Fibroblast of skin of abdomen (primary cell): ENCODE measurements around the gene ENTPD8. TPM values are rescaled to one million over a fixed set of nuclear protein-coding genes. Genes with fewer than 3 reads are reported as not detected.

Experiments used
- DNase-seq: peaks from one replicate; pipeline ENCODE4 v3.0.0-alpha.2; 2013
- polyA plus RNA-seq, 2 experiments: library from polyadenylated mRNA; unstranded; fragments of 120-200 nt; gene quantifications; one replicate each; pipeline ENCODE4 v1.2.1, GENCODE V29; 2013; ENCODE audit not compliant: insufficient read length in 2 of 2

The ENTPD8 gene
- polyA plus RNA-seq (2013, experiment 1 of 2; ENCODE audit: insufficient read length): not detected
- not detected for polyA plus RNA-seq (2013, experiment 2 of 2; ENCODE audit: insufficient read length)

- no peak for DNase-seq
Measured at GRCh38 chr9:137441289-137441934, at the start of gene ENTPD8. Gene ENTPD8 (minus strand): TSS chr9:137441357. CDS start chr9:137438285, 3,072 bp downstream.

GRCh38 chr9:137490532-137491186 lies 49.5 kb upstream of the ENTPD8 start:
- no peak for DNase-seq

GRCh38 chr9:137488906-137489305 lies 47.7 kb upstream of the ENTPD8 start:
- no peak for DNase-seq

- DNase-seq: no peak
Measured at GRCh38 chr9:137488327-137488653, 47.1 kb upstream of the ENTPD8 start.

DNA sequence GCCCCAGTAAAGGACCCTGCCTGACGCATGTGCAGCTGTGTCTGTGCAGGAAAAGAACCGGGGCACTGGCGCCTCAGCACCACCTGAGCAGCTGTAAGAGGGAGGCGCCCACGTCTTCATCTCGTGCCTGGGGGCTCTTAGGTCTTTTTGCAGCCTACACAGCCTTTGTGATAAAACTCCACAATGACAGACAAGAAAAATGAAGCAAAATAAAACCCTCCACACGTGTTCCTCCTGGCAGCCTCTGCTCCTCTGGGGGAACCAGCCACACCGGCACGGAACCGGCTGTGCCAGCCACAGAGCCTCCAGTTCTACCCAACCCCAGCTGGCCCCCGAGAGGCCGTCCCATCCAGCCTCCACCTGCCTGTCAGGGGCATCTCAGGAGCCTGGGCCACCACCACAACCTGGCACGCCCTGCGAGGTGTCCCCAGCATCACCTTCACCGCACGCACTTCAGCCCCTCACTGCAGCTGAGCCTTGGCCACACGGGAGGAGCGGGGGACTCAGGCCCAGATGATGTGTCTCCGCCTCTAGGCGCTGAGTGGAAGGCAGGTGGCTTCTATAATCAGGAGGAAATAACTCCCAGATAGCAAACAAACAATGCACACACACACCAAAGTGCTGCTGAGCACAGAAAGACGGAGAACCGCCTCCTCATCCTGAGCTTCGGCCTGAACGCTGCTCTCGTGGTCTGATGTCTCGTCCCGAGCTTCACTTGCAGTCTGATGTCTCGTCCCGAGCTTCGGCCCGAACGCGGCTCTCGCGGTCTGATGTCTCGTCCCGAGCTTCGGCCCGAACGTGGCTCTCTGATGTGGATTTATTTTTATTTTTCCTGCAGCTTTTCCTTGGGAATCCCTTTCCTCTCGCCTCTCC lies 46.5 kb upstream of the ENTPD8 start:
- no peak for DNase-seq

DNA sequence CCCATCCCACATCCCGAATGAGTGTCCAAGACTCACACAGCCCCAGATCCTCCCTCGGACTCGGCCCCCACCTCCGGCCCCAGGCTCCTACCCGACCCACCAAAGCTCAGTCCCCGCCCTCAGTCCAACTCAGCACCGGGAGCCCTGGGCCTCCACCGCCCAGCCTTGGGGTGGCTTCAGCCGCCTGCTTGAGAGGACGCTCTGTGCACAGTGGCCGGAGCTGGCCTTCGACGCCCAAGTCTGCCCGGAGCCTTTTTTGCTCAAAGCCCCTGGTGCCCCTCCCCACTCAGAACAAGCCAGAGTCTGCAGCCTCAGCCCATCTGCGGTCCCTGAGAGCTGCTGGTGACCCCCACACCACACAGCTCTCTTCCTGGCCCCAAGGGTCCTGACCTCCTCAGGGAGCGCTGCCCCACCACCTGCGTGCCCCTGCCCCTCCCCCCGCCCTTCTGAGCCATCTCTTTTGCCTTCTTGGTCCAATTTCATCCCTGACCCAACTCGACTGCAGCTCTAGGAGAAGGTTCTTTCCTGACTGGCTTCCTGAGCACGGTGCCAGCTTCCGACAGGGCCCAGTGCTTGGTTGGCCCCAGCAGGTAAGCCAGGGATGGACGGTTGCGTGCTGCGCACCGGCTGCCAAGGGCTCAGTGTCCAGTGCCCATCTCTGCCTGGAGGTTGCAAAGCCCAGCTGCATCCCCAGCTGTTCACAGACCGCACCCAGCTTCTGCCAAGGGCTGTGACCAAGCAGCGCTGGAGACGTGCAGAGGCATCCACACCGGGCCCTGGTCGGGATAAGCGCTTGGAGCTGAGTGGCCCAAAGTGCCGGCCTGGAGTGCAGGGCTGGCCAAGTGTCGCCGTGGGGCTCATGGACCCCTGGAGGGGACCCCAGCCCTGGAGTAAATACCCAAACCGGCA lies 45.6 kb upstream of the ENTPD8 start:
- no peak for DNase-seq

- no peak for DNase-seq
Measured at GRCh38 chr9:137486141-137486490, 45.0 kb upstream of the ENTPD8 start.

DNA sequence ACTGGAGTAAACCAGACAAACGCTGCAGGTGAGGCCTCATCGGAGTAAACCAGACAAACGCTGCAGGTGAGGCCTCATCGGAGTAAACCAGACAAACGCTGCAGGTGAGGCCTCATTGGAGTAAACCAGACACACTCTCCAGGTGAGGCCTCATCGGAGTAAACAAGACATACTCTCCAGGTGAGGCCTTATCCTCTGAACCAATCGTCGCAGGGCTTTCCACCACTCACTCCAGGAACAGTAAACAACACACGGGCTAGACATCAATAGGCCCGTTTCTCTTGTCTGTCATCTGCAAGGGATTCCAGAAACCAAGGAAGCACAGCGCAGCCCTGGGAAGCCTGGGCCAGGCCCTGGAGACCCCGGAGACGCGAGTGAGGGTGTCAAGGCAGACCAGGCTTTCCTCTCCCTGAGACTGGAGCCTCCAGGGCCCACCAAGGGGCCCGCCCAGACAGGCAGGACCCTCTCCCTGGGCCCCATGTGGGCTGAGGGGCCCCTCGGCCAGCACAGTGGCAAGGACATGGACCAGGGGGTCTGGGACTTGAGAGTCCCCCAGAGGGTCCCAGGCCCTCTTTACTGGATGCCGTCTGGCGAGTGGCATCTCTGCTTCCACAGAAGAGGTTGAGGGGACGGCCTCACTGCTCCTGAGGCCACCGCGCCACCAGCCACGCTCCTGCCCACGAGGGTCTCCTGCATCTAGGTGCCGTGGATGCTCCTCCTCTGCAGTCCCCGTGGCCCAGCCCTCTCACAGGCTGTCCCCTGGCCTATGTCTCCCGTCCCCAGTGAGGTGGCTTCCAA lies 44.4 kb upstream of the ENTPD8 start:
- DNase-seq: no peak

GRCh38 chr9:137484551-137485315 lies 43.6 kb upstream of the ENTPD8 start:
- DNase-seq: no peak

DNA sequence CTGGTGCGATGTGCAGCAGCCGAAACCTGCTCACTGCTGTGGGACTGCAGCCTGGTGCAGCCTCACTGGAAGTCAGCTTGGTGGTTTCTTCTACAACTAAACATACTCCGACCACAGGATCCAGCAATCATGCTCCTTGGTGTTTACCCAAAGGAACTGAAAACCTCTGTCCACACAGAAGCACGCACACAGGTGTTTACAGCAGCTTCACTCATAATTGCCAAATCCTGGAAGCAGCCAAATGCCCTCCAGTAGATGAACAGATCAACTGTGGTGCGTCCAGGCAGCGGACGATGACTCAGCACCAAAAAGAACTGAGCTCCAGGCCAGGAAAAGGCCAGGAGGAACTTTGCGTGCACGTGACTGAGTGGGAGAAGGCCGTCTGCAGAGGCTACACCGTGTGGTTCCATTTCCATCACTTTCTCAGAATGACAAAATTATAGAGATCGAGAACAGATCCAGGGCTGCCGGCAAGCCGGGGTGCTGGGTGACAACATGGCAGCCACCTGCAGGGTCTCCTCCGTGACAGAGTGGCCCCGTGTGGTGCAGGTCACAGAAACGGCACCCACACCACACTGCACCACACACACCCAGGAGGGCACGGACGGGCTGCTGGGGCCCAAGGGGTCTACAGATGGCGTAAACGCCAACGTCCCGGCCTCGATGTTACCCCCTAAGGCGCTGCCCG lies 41.1 kb upstream of the ENTPD8 start:
- peak; percentile 18 for DNase-seq

DNA sequence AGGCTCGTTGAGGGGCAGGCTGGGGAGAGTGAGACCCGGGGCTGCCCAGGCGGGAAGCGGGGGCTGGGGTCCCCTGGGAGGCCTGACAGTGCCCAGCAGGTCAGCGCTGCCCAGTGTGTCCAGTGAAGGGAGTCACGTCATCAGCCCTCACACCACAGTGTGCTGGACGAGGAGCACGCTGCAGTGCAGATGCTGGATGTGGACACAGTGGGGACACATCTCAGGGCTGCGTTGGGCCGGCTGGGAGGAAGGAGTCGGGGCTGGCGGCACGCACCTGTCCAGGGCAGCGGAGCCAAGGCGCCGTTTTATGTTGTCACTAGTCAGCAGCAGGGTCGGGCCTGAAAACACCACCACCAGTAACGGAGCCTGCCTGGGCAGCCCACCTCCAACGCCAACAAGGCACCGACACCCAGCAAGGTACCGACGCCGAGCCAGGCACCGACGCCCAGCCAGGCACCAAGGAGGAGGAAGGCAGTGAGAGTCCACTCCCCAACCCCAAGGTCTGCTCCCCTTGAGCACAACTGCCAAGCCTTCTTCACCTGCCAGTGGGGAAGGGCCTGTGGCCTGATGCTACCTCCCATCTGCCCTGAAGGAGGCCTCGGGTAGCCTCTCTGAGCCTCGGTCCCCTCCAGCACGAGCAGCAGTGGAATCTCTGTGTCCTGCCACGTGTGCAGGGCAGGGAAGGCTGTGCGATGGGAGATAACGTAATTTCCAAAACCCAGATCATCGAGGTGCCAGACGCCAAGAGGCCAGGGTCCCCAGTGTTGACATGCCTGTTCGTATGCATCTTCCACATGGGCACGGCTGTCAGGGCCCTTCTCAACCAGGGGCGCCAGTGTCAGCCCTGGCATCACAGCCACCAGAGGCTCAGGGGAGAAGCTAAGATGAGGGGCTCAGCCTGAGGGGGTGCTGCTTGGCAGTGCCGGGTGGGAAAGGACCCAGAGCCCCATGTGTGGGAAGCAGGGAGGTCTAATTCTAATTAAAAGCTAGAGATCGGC lies 39.8 kb upstream of the ENTPD8 start:
- no peak for DNase-seq

- DNase-seq: no peak
Measured at GRCh38 chr9:137479892-137480685, 38.9 kb upstream of the ENTPD8 start.

DNA sequence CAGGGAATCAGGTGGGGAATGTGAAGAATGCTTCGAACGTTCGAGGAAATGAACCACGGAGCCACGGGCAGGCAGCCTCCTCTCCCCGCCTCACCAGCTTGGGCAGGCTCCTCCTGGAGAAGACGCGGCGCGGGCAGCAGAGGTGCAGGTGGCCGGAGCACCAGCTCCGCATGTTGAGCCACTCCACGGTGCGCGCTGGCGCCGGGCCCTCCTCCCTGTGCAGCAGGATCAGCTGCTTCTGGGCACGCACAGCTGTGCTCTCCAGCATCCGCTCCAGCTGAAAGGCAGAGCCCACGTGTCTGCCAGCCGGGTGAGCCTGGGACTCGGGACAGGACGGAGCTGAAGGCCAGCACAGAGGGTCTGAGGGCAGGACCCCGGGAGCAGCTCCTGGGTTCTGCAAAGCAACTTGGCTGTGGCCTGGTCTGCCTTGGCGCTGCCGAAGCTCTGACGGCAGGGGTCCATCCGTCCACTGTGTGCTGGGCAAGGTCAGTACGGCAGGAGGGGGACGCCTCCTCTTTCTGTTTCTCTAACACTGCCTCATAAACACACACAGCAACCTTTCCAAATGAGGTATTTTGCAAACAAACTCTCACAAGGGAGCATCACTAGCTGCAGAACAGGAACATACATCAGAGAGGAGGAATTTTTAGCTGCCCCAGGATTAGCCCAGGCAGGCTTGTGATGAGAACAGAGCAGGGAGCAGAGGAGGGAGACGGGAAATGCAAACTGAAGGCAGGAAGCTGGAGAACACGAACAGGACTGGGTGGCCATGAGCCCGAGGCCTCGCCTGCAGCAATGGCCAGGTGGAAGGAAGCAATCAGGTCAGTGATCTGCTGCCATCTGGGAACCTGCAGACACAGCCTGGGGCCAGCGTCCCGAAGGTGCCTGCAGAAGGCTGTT lies 38.1 kb upstream of the ENTPD8 start:
- no peak for DNase-seq

- DNase-seq: no peak
Measured at GRCh38 chr9:137478613-137478961, 37.4 kb upstream of the ENTPD8 start.

- no peak for DNase-seq
Measured at GRCh38 chr9:137477778-137478612, 36.8 kb upstream of the ENTPD8 start.

GRCh38 chr9:137476856-137477255 lies 35.7 kb upstream of the ENTPD8 start:
- DNase-seq: no peak
